HG03575 (cell line): ENCODE data around the gene BLOC1S5.

Experiments used
- ATAC-seq: cut with Tn5 transposase; IDR thresholded peaks from one replicate; pipeline ENCODE4 v1.9.1; 2021; ENCODE audit not compliant: unreplicated experiment, insufficient number of reproducible peaks, low FRiP score; ENCODE audit errors: extremely low read depth

Gene BLOC1S5, protein sequence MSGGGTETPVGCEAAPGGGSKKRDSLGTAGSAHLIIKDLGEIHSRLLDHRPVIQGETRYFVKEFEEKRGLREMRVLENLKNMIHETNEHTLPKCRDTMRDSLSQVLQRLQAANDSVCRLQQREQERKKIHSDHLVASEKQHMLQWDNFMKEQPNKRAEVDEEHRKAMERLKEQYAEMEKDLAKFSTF

GRCh38 chr6:8063761-8064637 lies at the start of gene BLOC1S5:
Gene BLOC1S5 (minus strand): TSS chr6:8064389. CDS start chr6:8064376, 13 bp downstream.
- ATAC-seq = peak; percentile 82

- ATAC-seq = no peak
Observed at GRCh38 chr6:8113131-8113654, 49.0 kb upstream of the BLOC1S5 start.

DNA sequence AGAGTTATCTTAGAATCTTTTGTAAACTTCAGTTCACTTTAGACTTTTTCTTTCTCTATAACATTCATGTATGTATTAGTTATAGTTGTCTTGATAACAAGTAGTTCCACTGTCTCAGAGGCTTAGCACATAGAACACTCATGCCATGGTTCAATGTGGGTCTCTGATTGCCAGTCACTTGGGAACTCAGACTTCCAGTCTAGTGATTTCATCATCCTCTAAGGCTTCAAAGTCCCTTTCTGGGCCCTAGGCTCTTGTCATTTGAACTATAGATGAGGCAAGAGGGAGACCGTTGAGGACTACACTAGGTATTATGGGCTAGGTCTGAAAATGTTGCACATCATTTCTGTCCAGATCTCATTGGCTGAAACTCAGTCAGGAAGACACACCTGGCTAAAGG lies 46.5 kb upstream of the BLOC1S5 start:
- no peak for ATAC-seq

GRCh38 chr6:8110117-8110721 lies 46.0 kb upstream of the BLOC1S5 start:
- ATAC-seq = no peak

GRCh38 chr6:8108759-8109539 lies 44.8 kb upstream of the BLOC1S5 start:
- ATAC-seq = no peak

GRCh38 chr6:8108031-8108660 lies 44.0 kb upstream of the BLOC1S5 start:
- ATAC-seq = no peak

- no peak for ATAC-seq
Observed at GRCh38 chr6:8105791-8106190, 41.6 kb upstream of the BLOC1S5 start.

DNA sequence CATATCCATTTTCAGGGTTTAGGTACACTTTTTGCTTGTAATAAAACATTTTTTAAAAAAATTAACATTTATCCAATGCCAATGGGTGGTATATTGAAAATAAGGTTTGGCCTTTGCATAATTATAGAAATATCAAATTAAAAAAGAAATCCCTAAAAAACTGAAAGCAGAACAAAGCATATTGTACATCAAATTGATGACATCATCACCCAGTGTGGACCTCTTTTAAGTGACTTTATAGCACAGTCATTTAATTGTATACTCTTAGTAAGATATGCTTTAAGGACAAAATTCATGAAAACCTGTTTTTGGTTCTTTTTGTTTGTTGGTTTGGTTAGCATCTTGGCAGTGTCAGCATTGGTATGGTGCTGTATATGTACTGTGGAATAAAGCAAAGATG lies 39.5 kb upstream of the BLOC1S5 start:
- no peak for ATAC-seq

GRCh38 chr6:8102122-8102958 lies 38.2 kb upstream of the BLOC1S5 start, which contains the start of gene EEF1E1:
Gene EEF1E1 (minus strand): TSS chr6:8102548. CDS start chr6:8102521, 27 bp downstream.
- peak; percentile 99 for ATAC-seq

DNA sequence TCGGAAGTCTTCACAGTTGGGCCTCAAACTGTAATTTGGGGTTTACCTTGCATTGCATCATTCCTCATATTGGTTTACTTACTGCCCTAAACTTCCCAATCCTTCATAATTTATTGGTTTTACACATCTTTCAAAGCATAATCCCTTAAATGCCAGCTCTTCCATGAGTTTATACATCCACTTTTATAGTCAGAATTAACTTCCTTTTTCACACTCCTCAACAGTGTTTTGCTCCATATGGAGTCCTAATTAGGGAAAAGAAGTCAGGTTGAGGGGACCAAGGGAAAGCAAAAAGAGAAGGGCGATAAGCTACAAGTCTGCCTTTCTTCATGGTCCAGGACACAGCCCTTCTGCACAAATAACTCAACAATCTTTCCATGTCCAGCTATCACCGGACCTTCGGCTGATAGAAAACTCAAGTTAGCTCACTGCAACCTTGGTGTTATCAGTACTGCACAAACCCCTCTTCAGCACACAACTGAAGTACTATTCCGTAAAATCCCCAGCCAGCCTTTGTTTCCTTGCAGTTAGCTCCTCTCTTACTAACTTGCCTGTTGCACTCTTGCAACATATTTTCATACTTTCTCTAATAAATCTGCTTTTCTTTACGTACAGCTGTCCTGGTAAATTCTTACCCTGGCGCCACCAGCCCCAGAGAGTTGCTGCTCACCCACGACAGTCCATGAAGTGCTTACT lies 36.1 kb upstream of the BLOC1S5 start:
- ATAC-seq = no peak

DNA sequence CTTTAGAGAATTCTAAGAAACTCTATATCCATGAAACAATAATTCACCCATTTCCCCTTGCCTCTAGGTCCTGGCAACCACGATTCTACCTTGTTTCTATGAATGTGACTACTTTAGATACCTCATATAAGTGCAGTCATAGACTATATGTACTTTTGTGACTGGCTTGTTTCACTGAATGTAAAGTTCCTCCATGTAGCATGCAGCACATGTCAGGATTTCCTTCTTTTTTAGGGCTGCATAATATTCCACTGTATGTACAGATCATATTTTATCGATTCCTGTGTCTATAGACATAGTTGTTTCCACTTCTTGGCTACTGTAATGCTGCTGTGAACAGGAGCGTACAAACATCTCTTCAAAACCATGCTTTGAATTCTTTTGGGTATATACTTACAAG lies 26.5 kb upstream of the BLOC1S5 start:
- no peak for ATAC-seq

DNA sequence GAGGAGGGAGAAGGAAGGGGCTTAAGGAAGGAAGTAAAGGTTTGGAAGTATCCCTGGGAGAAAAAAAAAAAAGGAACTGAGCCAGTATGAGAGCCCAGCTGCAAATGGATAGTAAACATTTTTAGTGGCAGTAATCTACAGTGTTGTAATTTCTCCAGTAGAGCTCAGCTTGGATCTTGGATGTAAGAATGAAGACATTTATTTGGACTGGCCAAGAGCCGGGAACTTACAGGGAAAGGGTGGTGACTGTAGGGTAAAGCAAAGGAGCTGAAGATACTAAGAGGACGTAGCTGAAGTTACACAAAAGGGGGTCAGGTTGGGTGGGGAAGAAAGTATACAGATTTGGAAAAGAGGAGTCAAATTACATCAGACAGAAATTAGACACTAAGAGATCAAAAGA lies 24.7 kb upstream of the BLOC1S5 start:
- no peak for ATAC-seq

DNA sequence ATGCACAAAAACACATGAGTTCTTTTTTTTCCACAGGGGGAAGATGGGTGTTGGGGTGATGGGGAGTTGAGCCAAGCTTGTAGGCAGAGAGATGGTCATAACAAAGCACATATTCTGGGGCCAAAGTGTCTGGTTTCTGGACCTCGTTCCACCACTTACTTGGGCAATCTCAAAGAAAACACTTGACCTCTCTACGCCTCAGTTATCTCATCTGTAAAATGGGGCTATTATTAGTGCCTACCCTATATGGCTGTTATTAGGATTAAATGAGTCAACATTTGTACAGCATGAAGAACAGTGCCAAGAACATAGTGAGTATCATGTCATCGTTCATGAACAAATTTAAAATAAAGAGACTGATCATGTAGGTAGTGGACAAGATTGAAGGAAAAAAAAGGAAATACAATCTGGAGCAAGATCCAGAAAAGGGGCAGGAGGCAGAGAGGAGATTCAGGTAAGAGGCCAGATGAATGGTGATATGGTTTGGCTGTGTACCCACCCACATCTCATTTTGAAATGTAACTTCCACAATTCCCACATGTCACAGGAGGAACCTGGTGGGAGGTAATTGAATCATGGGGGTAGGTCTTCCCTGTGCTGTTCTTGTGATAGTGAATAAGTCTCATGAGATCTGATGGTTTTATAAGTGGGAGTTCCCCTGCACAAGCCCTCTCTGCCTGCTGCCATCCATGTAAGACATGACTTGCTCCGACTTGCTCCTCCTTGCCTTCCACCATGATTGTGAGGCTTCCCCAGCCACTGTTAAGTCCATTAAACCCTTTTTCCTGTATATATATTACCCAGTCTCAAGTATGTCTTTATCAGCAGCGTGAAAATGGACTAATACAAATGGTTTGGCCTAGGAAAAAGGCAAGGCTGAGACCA lies 23.9 kb upstream of the BLOC1S5 start:
- ATAC-seq = no peak

GRCh38 chr6:8086755-8087306 lies 22.6 kb upstream of the BLOC1S5 start:
- no peak for ATAC-seq

DNA sequence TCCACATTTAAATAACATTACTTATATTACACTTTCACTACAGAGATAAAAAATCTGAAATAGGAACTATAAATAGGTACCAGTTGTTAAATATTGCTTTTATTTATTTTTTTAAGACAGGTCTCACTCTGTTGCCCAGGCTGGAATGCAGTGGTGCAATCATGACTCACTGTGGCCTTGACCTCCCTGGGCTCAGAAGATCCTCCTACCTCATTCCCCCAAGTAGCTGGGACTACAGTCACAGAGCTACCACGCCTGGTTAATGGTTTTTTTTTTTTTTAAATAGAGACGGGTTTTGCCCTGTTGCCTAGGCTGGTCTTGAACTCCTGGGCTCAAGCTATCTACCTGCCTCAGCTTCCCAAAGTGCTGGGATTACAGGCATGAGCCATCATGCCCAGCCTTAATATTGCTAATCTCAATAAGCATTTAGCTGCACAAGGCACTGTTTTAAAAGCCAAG lies 20.9 kb upstream of the BLOC1S5 start:
- no peak for ATAC-seq

- ATAC-seq = no peak
Observed at GRCh38 chr6:8084586-8084985, 20.4 kb upstream of the BLOC1S5 start.
